H1 (cell line): ENCODE results near the gene TBCD. TPM values are rescaled to one million over a fixed set of nuclear protein-coding genes. Genes with fewer than 3 reads are reported as not detected.

Experiments
- CTCF ChIA-PET: fragments of 300-600 bp; sonication (Branson Sonifier 250); formaldehyde crosslinking; loops from one replicate; lab custom pipeline; 2021; ENCODE audit not compliant: partially characterized antibody; lab: Charles Lee
- POLR2A ChIA-PET: fragments of 300-600 bp; sonication (Branson Sonifier 250); formaldehyde crosslinking; loops from one replicate; lab custom pipeline; 2021; ENCODE audit warnings: inconsistent platforms; ENCODE audit not compliant: partially characterized antibody; lab: Charles Lee
- DNase-seq, 2 experiments: peaks; one replicate each; pipeline versions ENCODE4 v3.0.0 to v3.0.0-alpha.2; 2010 to 2022; ENCODE audit warnings: low spot score in 2 of 2, low read depth in 1 of 2, mixed read lengths in 1 of 2
- FAIRE-seq: peaks from 2 replicates; lab custom pipeline; 2011; peaks lifted over from hg19 to GRCh38; lab: Jason Lieb, UNC
- H2AFZ ChIP-seq: 2 replicates; pipeline ENCODE4 v1.8.1; 2012; ENCODE audit warnings: low read length, inconsistent platforms
- H2AK5ac ChIP-seq: 2 replicates; pipeline ENCODE4 v1.6.1; 2013; ENCODE audit warnings: low read depth, low read length
- H2BK120ac ChIP-seq: replicated peaks from 2 replicates; pipeline ENCODE3; 2013; ENCODE audit warnings: low read depth, low read length, inconsistent platforms
- H2BK12ac ChIP-seq: 2 replicates; pipeline ENCODE4 v1.6.1; 2013; ENCODE audit warnings: low read depth, low read length
- H2BK15ac ChIP-seq: 2 replicates; pipeline ENCODE4 v1.6.1; 2013; ENCODE audit warnings: low read length
- H2BK20ac ChIP-seq: 2 replicates; pipeline ENCODE4 v1.6.1; 2013; ENCODE audit warnings: low read length
- H2BK5ac ChIP-seq: 2 replicates; pipeline ENCODE4 v1.6.1; 2013; ENCODE audit warnings: low read depth, low read length
- H3K14ac ChIP-seq: 2 replicates; pipeline ENCODE4 v1.6.1; 2013; ENCODE audit warnings: inconsistent platforms; ENCODE audit not compliant: insufficient read length
- H3K18ac ChIP-seq: 2 replicates; pipeline ENCODE4 v1.6.1; 2013; ENCODE audit warnings: low read length; ENCODE audit errors: extremely low read depth
- H3K23ac ChIP-seq: 2 replicates; pipeline ENCODE4 v1.6.1; 2013; ENCODE audit warnings: inconsistent platforms; ENCODE audit not compliant: insufficient read length
- H3K23me2 ChIP-seq: 2 replicates; pipeline ENCODE4 v1.6.1; 2013; ENCODE audit warnings: low read depth, low read length
- H3K27ac ChIP-seq: 2 replicates; pipeline ENCODE4 v1.6.1; 2011; ENCODE audit warnings: low read depth, low read length, inconsistent platforms
- H3K27me3 ChIP-seq, 4 experiments: replicated peaks in 1 of 4; 1 replicate in 1 of 4; 2 replicates in 3 of 4; pipeline versions ENCODE4 v1.6.1 to v1.8.1; 2011 to 2013; ENCODE audit warnings: low read length in 3 of 4, mild to moderate bottlenecking in 3 of 4, inconsistent platforms in 2 of 4, mixed read lengths in 2 of 4, moderate library complexity in 1 of 4; ENCODE audit not compliant: control insufficient read depth in 3 of 4, insufficient read depth in 3 of 4; ENCODE audit errors: extremely low read depth in 1 of 4
- H3K36me3 ChIP-seq, 4 experiments: 2 replicates each; pipeline versions ENCODE4 v1.6.1 to v1.8.1; 2011 to 2013; ENCODE audit warnings: mild to moderate bottlenecking in 4 of 4, low read length in 3 of 4, moderate library complexity in 2 of 4, control low read depth in 1 of 4, inconsistent platforms in 1 of 4; ENCODE audit not compliant: insufficient read depth in 4 of 4, control insufficient read depth in 2 of 4
- H3K4ac ChIP-seq: replicated peaks from 2 replicates; pipeline ENCODE3; 2013; ENCODE audit warnings: low read length, low read depth, mixed read lengths, inconsistent platforms; ENCODE audit not compliant: insufficient read length
- H3K4me1 ChIP-seq, 4 experiments: replicated peaks in 1 of 4; 1 replicate in 1 of 4; 2 replicates in 3 of 4; pipeline versions ENCODE4 v1.6.1 to v1.8.1; 2011 to 2013; ENCODE audit warnings: low read length in 3 of 4, inconsistent platforms in 2 of 4, mixed read lengths in 1 of 4; ENCODE audit not compliant: insufficient read depth in 4 of 4, control insufficient read depth in 3 of 4
- H3K4me2 ChIP-seq, 2 experiments: 2 replicates each; pipeline versions ENCODE4 v1.6.1 to v1.8.1; 2011 to 2013; ENCODE audit warnings: low read depth in 2 of 2, low read length in 2 of 2, control low read depth in 1 of 2, inconsistent platforms in 1 of 2, mild to moderate bottlenecking in 1 of 2; ENCODE audit not compliant: insufficient read depth in 1 of 2
- H3K4me3 ChIP-seq, 4 experiments: fragments of 200-600, 300-600 bp in 1 of 4; sonication (generic), shearing (Covaris generic), sonication (Bioruptor Twin) in 1 of 4; 2 replicates each; pipeline versions ENCODE4 v1.5.1 to v1.8.1; 2011 to 2016; ENCODE audit warnings: low read length in 4 of 4, low read depth in 3 of 4, control low read depth in 2 of 4, inconsistent platforms in 2 of 4, mild to moderate bottlenecking in 2 of 4, mixed read lengths in 1 of 4, moderate library complexity in 1 of 4; ENCODE audit not compliant: insufficient read depth in 2 of 4; ENCODE audit errors: extremely low read depth in 1 of 4
- H3K56ac ChIP-seq: replicated peaks from 2 replicates; pipeline ENCODE3; 2013; ENCODE audit warnings: low read depth, mild to moderate bottlenecking, mixed read lengths, low read length, inconsistent platforms; ENCODE audit not compliant: insufficient read length
- H3K79me1 ChIP-seq: 2 replicates; pipeline ENCODE4 v1.6.1; 2013; ENCODE audit warnings: low read depth, low read length, control low read depth
- H3K79me2 ChIP-seq, 2 experiments: 2 replicates each; pipeline versions ENCODE4 v1.6.1 to v1.8.1; 2012 to 2013; ENCODE audit warnings: low read length in 2 of 2, mild to moderate bottlenecking in 2 of 2, inconsistent platforms in 1 of 2; ENCODE audit not compliant: insufficient read depth in 2 of 2, control insufficient read depth in 1 of 2
- H3K9ac ChIP-seq, 4 experiments: replicated peaks in 1 of 4; 1 replicate in 1 of 4; 2 replicates in 3 of 4; pipeline versions ENCODE4 v1.6.1 to v1.8.1; 2011 to 2013; ENCODE audit warnings: low read depth in 3 of 4, low read length in 3 of 4, control low read depth in 2 of 4, mild to moderate bottlenecking in 2 of 4, moderate library complexity in 2 of 4, inconsistent platforms in 1 of 4; ENCODE audit errors: extremely low read depth in 1 of 4
- H3K9me3 ChIP-seq, 2 experiments: 2 replicates each; pipeline versions ENCODE4 v1.6.1 to v1.8.1; 2012 to 2013; ENCODE audit warnings: mild to moderate bottlenecking in 2 of 2, moderate library complexity in 2 of 2, control low read depth in 1 of 2, inconsistent platforms in 1 of 2, low read depth in 1 of 2, low read length in 1 of 2, mixed read lengths in 1 of 2; ENCODE audit not compliant: insufficient read depth in 2 of 2
- H4K20me1 ChIP-seq, 2 experiments: replicated peaks in 1 of 2; 2 replicates each; pipeline versions ENCODE3 to v1.8.1; 2011 to 2013; ENCODE audit warnings: inconsistent platforms in 2 of 2, low read length in 2 of 2, mild to moderate bottlenecking in 1 of 2; ENCODE audit not compliant: insufficient read depth in 2 of 2, control insufficient read depth in 1 of 2
- H4K5ac ChIP-seq: 2 replicates; pipeline ENCODE4 v1.6.1; 2013; ENCODE audit warnings: low read length, low read depth, mixed read lengths, inconsistent platforms; ENCODE audit not compliant: insufficient read length
- H4K8ac ChIP-seq: 2 replicates; pipeline ENCODE4 v1.8.0; 2013; ENCODE audit warnings: mild to moderate bottlenecking, moderate library complexity, low read length, inconsistent platforms; ENCODE audit not compliant: insufficient read depth; ENCODE audit errors: extremely low read depth
- H4K91ac ChIP-seq: replicated peaks from 2 replicates; pipeline ENCODE3; 2013; ENCODE audit warnings: low read length, mixed read lengths, inconsistent platforms; ENCODE audit not compliant: insufficient read length
- ASH2L ChIP-seq: fragments of 200-600, 300-600 bp; sonication (generic); IDR thresholded peaks from one replicate; pipeline ENCODE4 v1.7.1; 2017; ENCODE audit warnings: low read length
- CHD1 ChIP-seq: IDR thresholded peaks from 2 replicates; pipeline ENCODE4 v1.6.1; 2012; ENCODE audit warnings: low read depth, low read length, improper control_type of control experiment
- GTF2F1 ChIP-seq: IDR thresholded peaks from 2 replicates; pipeline ENCODE4 v1.6.1; 2012; ENCODE audit warnings: low read depth, low read length, improper control_type of control experiment, borderline replicate concordance
- HDAC2 ChIP-seq, 2 experiments: fragments of 300-600 bp in 1 of 2; sonication (generic) in 1 of 2; IDR thresholded peaks; 2 replicates each; pipeline ENCODE4 v1.6.1; 2011 to 2012; ENCODE audit warnings: low read depth in 2 of 2, low read length in 2 of 2, mild to moderate bottlenecking in 2 of 2, moderate library complexity in 2 of 2, borderline replicate concordance in 1 of 2, inconsistent platforms in 1 of 2
- PHF8 ChIP-seq: fragments of 200-600 bp; sonication (generic); conservative IDR thresholded peaks from 2 replicates; pipeline ENCODE4 v1.7.1; 2012; ENCODE audit warnings: low read depth, mild to moderate bottlenecking, inconsistent platforms, low read length, moderate library complexity
- SIX5 ChIP-seq: IDR thresholded peaks from 2 replicates; pipeline ENCODE4 v1.6.1; 2011; ENCODE audit warnings: mild to moderate bottlenecking, low read depth, low read length
- TAF1 ChIP-seq: IDR thresholded peaks from 2 replicates; pipeline ENCODE4 v1.6.1; 2011; ENCODE audit warnings: mild to moderate bottlenecking, low read depth, low read length
- TCF12 ChIP-seq: IDR thresholded peaks from 2 replicates; pipeline ENCODE4 v1.6.1; 2011; ENCODE audit warnings: low read depth, mild to moderate bottlenecking, low read length
- WGBS, 2 experiments: shearing (Covaris generic) in 1 of 2; methylation state at CpG; one replicate each; pipeline versions ENCODE4 v1.1.6 to v1.1.7; 2013 to 2015; ENCODE audit warnings: low lambda C conversion rate in 2 of 2, mixed read lengths in 2 of 2, inconsistent platforms in 1 of 2, low coverage in 1 of 2, missing lambda C conversion rate in 1 of 2; ENCODE audit not compliant: insufficient replicate concordance in 2 of 2, insufficient coverage in 1 of 2, insufficient read length in 1 of 2; ENCODE audit errors: extremely low coverage in 1 of 2, missing lambda C conversion rate in 1 of 2; 5-methylcytosine and 5-hydroxymethylcytosine counted together
- polyA plus RNA-seq, 7 experiments: library from polyadenylated mRNA; depleted of rRNA in 3 of 7; stranded (reverse) in 5 of 7; unstranded in 2 of 7; fragments of >200 nt in 5 of 7; fragments of 200-250 nt in 2 of 7; gene quantifications; 1 replicate in 5 of 7; 2 replicates in 1 of 7; 4 replicates in 1 of 7; pipeline versions ENCODE4 v1.2.1 to v1.2.3, GENCODE V29; 2011 to 2013; ENCODE audit warnings: missing spikeins in 2 of 7, mixed read lengths in 2 of 7
- total RNA-seq: library from RNA; stranded (reverse); fragmentation: NEBNext Ultra II Directional; extraction: Animal tissue kit (Norgen Biotek cat#: 25700); gene quantifications from 2 replicates; pipeline ENCODE4 v1.2.1, GENCODE V29; 2021
- TF ChIP-seq, protein P1 (sequence below): IDR thresholded peaks from 2 replicates; pipeline ENCODE4 v1.6.1; 2011; ENCODE audit warnings: low read length, improper control_type of control experiment
- TF ChIP-seq, protein P2 (sequence below): IDR thresholded peaks from 2 replicates; pipeline ENCODE4 v1.6.1; 2012; ENCODE audit warnings: low read length, inconsistent platforms

Gene TBCD
- total and polyA plus RNA-seq, 2 of the 8 experiments (the other 6 are each of a cell fraction or from before 2014, with no cell fraction given) = 118 to 162 TPM

DNA sequence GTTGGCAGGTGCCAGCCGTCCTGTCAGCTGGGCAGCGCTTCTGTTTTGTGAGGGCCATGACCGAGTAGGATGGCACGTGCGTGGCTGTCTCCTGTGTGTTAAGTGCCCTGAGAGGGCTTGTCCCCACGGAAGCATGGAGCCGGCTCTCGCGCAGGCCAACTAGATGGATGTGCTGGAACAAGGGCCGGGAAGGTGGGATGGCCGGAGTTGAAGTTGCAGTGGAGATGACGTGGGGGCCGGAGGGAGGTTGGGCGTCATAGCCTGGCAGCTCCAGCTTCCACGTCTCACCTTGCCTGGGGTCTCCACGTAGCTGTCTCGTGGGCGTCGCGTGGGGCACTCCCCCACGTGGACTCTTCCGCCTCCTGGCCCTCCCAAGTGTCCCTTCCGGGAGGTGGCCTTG, 27.7 kb downstream of the TBCD start:
- no peak overlapping the region for H3K4me2 ChIP-seq
- H3K4me1 ChIP-seq = peaks cover 0 to 4% (median 1%) of the 10 kb centered on the region in 4 experiments; a peak in 2 of 7 replicates
- H4K91ac ChIP-seq = no peak overlapping the region
- H3K9ac ChIP-seq = no peak overlapping the region
- H3K79me1 ChIP-seq = peaks cover 19% of the 10 kb centered on the region
- no peak overlapping the region for H3K14ac ChIP-seq
- 91% methylated on average over 13 of the region's 23 CpGs; no CpG with 5 or more reads in 1 of the 2 experiments for WGBS, 2 experiments
- H2AFZ ChIP-seq = no peak overlapping the region
- H4K8ac ChIP-seq = no peak overlapping the region
- H4K5ac ChIP-seq = no peak overlapping the region
- peaks cover 0 to 22% of the 10 kb centered on the region in 2 experiments; a peak in 1 of 4 replicates for H3K79me2 ChIP-seq
- H3K27ac ChIP-seq = no peak overlapping the region; the same call in 1 of the 2 replicates
- CTCF ChIA-PET = interaction anchor here (0.8 to 3.0 kb wide), 12 partner anchors 20 to 146 kb away, joined by 3 to 20 read pairs (median 5); partner anchors contain the start of gene ZNF750
- peaks cover 0 to 3% of the 10 kb centered on the region in 2 experiments; a peak in 1 of 4 replicates for H3K9me3 ChIP-seq
- no peak overlapping the region for H2AK5ac ChIP-seq
- H2BK120ac ChIP-seq = no peak overlapping the region
- H3K36me3 ChIP-seq = peaks cover 5 to 25% (median 15%) of the 10 kb centered on the region in 4 experiments; a peak in 7 of 8 replicates
- no peak overlapping the region for H3K18ac ChIP-seq
- no peak for FAIRE-seq
- no peak overlapping the region; the same call in 1 of the 2 replicates for H2BK5ac ChIP-seq
- H3K23ac ChIP-seq = no peak overlapping the region
- H3K23me2 ChIP-seq = no peaks in the 10 kb centered on the region
- H2BK12ac ChIP-seq = no peak overlapping the region
- H3K4me3 ChIP-seq = no peak overlapping the region
- H3K4ac ChIP-seq = no peak overlapping the region
- peaks cover 14 to 23% of the 10 kb centered on the region in 2 experiments for H4K20me1 ChIP-seq
- H3K56ac ChIP-seq = no peak overlapping the region
- H2BK15ac ChIP-seq = no peak overlapping the region
- no peak overlapping the region for H2BK20ac ChIP-seq
- TF ChIP-seq, protein P1, sequence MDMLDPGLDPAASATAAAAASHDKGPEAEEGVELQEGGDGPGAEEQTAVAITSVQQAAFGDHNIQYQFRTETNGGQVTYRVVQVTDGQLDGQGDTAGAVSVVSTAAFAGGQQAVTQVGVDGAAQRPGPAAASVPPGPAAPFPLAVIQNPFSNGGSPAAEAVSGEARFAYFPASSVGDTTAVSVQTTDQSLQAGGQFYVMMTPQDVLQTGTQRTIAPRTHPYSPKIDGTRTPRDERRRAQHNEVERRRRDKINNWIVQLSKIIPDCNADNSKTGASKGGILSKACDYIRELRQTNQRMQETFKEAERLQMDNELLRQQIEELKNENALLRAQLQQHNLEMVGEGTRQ = no peak
- no peak for TF ChIP-seq HDAC2 (IDR thresholded peaks at IDR 0.05; ENCODE audit: borderline replicate concordance in 1 of 2, low read depth in 2 of 2, low read length in 2 of 2)
- TF ChIP-seq TAF1 = no peak
- no peak for TF ChIP-seq TCF12
- TF ChIP-seq PHF8 = no peak
- no peak for TF ChIP-seq CHD1
- TF ChIP-seq ASH2L = no peak
- TF ChIP-seq, protein P2, sequence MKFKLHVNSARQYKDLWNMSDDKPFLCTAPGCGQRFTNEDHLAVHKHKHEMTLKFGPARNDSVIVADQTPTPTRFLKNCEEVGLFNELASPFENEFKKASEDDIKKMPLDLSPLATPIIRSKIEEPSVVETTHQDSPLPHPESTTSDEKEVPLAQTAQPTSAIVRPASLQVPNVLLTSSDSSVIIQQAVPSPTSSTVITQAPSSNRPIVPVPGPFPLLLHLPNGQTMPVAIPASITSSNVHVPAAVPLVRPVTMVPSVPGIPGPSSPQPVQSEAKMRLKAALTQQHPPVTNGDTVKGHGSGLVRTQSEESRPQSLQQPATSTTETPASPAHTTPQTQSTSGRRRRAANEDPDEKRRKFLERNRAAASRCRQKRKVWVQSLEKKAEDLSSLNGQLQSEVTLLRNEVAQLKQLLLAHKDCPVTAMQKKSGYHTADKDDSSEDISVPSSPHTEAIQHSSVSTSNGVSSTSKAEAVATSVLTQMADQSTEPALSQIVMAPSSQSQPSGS = no peak
- no peak for TF ChIP-seq SIX5
- no peak for TF ChIP-seq GTF2F1
- DNase-seq = no peak
- H3K27me3 ChIP-seq = no peaks in the 10 kb centered on the region
- POLR2A ChIA-PET = no interaction called here
